Measurements from ENCODE around the gene PEX10. TPM values are rescaled to one million over a fixed set of nuclear protein-coding genes. Genes with fewer than 3 reads are reported as not detected.
"Not testable (repeated sequence)": the region's sequence is repeated elsewhere in the genome, so short reads cannot be mapped to it uniquely, and the experiment has no call there.

Gene PEX10
- total RNA-seq, 1 experiment from 2014 or later = 96.0 TPM

DNA sequence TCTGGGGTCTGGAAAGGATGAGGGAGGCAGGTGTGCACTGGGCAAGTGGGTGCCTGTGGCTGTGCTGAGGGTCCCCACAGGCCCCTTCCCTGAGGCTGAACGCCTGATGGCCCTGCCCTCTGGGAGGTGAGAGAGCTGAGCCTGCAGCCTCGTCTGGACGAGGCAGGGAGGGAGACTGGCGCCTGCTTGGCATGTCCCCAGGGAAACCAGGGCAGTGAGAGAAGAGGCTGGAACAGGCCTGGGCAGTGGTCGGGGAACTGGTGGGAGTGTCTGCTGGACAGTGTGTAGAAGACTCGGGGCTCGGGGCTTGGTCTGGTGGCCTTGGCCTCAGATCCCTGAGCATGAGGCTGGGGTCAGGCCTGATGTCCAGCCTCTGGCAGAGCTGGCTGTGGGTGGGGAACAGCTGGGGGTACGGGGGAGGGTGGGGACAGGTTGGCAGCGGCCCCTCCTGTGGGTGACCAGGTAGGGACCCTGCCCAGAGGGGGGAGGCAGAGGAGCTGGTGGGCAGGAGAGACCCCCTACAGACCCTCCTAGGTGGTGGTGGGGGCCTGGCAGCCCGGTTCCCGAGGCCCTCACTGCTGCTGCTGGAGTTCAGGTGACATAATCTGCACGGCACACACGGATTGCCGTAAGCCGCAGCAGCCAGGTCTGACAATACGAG, 32.9 kb upstream of the PEX10 start:
- no peak for DNase-seq (ENCODE audit: low spot score)
- in situ Hi-C loops (cut with HindIII; ENCODE audit: low sequenced_read_pairs) = no loop called here

DNA sequence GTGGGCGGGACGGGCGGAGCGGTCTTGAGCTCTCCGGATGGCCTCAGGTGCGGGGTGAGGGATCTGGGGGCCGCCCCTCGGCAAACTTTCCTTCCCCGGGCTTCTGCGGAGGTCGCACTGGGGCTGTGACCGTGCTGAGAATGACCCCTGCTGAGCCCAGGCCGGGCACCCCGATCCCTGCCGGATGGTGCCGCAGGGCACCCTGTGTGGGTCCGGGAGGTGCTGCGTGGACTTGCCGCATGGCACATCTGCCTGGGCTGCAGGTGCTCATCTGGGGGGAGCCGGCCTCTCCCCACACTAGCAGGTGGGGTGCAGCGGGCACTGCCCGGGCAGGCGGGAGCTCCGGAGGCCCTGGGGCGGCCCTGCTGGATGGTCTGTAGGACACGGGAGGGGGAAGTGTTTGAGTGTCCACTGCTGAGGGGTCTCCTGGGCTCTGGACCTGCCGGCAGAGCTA, 31.8 kb upstream of the PEX10 start:
- no peak for DNase-seq (ENCODE audit: low spot score)
- in situ Hi-C loops (cut with HindIII; ENCODE audit: low sequenced_read_pairs) = no loop called here

DNA sequence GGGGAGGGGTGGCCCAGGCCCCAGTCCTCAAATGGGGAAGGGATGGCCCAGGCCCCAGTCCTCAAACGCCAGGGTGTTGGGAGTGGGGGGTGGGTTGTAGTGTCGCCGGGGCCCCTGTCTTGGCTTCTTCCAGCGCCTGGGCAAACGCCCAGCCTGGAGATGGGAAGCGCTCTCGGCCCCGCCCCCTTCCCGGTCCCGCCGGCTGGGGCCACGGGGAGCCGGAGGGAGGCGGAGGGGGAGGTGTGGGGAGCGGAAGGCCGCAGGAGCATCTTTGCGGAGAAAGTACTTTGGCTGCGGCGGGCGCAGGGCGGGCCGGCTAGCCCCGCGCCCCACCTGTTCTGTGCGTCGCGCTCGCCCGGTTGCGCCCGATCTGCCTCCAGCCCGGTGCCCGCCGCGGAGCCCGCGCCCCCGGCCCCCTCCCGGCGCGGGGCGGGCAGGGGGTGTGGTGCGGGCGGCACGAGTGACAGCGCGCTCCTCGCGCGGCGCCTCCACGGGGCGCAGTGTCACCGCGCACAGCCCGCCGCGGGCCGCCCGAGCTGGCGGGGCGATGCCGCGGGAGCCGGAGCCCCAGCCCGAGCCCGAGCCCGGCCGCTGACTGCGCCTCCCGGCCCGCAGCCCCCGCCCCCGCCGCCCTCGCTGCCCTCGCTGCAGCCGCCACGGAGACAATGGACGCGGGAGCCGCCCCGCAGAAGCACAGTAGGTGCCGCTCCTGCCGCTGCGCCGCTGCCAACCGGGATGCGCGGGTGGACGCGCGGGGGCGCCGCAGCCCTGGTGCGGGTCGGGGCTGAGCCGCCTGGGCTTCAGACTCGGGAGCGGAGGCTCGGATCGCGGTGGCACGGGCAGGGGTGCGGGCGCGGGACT, 31.1 kb upstream of the PEX10 start:
- in situ Hi-C loops (cut with HindIII; ENCODE audit: low sequenced_read_pairs) = no loop called here
- no peak for DNase-seq (ENCODE audit: low spot score)

DNA sequence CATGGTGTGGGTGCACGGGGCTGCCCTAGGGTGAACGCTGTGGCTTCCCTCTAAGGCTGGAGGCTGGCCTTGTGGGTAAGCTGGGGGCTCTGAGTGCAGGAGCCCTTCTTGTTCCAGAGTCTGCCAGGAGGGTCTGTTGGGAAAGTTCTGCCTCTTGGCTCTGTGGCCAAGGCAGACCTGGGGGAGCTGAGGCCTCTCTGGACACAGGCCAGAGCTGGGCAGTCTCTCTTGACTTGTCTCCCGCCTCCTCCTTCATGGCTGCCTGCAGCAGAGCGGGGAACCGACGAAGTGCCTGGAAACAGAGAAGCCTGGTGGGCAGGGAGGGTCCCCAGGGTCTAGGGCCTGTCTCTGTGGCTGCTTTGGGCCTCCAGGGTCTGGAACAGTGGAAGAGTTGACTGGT, 30.3 kb upstream of the PEX10 start:
- in situ Hi-C loops (cut with HindIII; ENCODE audit: low sequenced_read_pairs) = no loop called here
- DNase-seq (ENCODE audit: low spot score) = no peak

DNA sequence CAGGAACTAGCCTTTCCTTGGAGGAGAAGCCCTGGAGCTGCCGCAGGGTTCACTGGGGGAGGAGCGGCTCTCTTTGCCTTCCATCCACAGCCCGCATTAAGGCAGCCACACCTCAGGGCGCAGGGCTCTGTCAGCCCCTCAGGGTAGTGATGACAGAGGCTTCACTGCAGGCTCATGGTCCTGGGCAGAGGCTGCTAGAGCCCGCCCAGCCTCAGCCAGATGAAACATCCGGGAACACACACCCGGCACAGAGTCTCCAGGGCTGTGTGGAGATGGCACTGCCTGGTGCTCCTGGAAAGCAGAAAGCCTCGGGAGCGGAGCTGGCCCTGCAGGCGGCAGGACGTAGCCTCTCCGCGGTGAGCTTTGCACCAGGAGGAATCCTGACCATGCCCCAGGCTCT, 29.4 kb upstream of the PEX10 start:
- in situ Hi-C loops (cut with HindIII; ENCODE audit: low sequenced_read_pairs) = no loop called here
- no peak for DNase-seq (ENCODE audit: low spot score)

DNA sequence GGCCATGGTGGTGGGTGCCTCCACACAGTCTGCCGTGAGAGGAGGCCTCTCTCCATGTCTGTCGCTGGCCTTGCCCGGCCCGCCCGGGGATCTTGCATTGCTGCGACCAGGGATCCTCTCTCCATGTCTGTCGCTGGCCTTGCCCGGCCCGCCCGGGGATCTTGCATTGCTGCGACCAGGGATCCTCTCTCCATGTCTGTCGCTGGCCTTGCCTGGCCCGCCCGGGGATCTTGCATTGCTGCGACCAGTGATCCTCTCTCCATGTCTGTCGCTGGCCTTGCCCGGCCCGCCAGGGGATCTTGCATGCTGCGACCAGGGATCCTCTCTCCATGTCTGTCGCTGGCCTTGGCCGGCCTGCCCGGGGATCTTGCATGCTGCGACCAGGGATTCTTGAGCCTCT, 28.0 kb upstream of the PEX10 start:
- in situ Hi-C loops (cut with HindIII; ENCODE audit: low sequenced_read_pairs); DNase-seq (ENCODE audit: low spot score): not testable (repeated sequence)

DNA sequence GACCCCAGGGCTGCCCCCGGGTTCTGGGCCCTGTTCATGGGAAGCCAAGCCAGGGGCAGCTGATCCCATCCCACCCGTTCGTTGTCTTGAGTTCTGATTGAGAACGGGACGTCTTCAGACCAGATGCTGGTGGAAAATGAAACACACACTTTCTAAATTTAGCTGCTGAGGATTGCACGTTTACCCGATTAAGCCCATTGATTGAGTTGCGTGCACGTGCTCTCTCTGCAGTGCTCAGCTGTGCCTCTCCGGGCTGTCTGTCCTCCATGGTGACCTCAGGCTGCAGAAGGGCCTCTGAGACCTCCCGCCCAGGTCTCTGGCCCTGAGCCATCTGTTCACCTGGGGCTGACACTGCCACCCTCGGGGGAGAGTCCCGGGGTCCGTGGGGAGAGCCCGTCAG, 27.0 kb upstream of the PEX10 start:
- in situ Hi-C loops (cut with HindIII; ENCODE audit: low sequenced_read_pairs) = no loop called here
- DNase-seq (ENCODE audit: low spot score) = no peak

DNA sequence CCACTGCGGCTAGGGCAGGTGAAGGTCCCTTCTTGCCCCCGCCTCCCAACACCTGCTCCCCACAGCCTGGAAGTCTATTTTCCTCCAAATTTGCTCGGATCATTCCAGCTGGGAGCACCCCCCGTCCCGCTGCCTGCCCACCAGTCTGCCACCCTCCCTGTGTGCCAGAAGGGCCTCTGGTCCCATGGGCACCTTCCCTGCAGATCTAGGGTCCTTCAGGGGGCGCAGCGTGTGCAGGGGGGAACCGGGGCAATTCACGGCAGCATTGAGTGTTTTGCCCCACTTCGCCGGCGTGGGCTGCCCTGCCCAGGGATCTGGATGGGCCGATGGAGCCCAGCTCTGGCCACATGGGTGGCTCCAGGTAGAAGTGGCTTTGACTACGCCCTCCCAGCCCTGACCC, 26.3 kb upstream of the PEX10 start:
- DNase-seq (ENCODE audit: low spot score) = no peak
- in situ Hi-C loops (cut with HindIII; ENCODE audit: low sequenced_read_pairs) = no loop called here

DNA sequence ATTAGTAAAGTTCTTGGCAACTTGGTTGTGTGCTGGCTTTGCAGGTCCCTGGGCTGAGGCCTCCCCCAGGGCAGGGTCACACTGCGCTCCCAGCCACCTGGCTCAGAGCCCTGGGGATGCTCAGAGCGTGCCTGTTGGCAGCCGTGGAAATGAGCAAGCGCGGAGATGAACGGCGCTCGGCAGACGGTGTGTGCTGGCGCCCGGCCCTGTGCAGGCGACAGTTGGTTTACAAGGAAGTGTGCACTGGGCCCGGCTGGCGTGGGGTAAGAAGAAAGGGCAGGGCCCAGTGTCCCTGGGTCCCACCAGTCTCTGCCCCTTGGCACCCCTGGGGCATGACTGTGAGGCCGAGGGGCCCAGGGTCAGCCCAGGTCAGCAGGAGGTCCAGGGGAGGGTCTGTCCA, 25.7 kb upstream of the PEX10 start:
- DNase-seq (ENCODE audit: low spot score) = peak; percentile 88
- in situ Hi-C loops (cut with HindIII; ENCODE audit: low sequenced_read_pairs) = no loop called here

DNA sequence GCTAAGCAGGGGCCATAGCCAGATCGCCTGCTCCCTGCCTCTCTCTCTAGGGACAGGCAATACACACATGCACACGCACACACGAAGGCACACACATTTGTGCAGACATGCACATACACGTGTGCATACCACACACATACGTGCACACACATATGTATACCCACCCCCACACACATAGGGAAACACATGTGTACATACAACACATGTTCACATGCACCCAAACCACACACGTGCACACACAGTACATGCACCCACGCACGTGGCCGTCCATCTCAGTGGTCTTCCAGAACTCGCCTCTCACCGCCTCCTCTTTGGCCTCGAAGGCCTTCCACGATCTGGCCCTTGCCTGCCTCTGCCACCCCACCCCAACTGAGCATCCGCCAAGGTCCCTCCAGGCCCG, 25.3 kb upstream of the PEX10 start:
- DNase-seq (ENCODE audit: low spot score) = no peak

DNA sequence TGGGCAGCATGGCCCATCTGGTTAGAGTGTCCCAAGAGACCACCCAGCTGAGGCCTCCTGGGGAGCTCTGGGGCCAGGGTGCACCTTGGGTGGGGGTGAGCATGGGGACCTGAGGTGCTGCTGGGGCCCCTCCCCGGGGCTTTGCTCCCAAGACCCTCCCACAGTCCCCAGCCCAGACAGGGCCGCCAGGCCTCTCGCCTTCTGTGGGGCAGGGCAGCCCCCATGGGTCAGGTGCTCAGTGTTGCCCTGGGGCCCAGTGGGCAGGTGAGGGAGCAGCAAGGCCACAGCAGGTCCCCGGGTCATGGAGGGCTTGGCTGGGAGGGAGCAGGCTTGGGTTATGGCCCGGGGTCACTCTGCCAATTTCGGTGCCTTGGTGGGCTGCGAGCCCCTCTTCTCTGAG, 24.5 kb upstream of the PEX10 start:
- in situ Hi-C loops (cut with HindIII; ENCODE audit: low sequenced_read_pairs) = no loop called here
- DNase-seq (ENCODE audit: low spot score) = no peak

More for the DNA sequence above, 25.3 kb upstream of the PEX10 start:
- in situ Hi-C loops (cut with HindIII; ENCODE audit: low sequenced_read_pairs) = no loop called here

DNA sequence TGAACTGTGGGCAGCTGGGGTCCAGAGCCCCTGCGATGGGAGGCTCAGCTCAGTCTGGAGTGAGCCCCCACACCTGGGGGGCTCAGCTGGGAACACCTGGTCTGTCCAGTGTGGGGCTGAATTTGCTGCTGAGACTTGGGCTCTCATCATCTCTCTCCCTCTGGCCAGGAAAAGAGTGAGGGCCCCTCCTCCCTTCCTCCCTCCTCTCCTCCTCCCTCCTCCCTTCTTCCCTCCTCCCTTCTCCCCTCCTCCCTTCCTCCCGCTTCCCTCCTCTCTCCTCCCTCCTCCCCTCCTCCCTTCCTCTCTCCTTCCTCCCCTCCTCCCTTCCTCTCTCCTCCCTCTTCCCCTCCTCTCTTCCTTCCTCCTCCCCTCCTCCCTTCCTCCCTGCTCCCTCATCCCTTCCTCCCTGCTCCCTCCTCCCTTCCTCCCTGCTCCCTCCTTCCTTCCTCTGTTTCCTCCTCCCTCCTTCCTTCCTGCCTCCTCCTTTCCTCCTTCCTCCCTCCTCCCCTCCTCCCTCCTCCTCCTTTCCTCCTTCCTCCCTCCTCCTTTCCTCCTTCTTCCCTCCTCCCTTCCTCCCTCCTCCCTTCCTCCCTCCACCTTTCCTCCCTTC, 23.5 kb upstream of the PEX10 start:
- in situ Hi-C loops (cut with HindIII; ENCODE audit: low sequenced_read_pairs) = no loop called here
- DNase-seq (ENCODE audit: low spot score) = no peak

DNA sequence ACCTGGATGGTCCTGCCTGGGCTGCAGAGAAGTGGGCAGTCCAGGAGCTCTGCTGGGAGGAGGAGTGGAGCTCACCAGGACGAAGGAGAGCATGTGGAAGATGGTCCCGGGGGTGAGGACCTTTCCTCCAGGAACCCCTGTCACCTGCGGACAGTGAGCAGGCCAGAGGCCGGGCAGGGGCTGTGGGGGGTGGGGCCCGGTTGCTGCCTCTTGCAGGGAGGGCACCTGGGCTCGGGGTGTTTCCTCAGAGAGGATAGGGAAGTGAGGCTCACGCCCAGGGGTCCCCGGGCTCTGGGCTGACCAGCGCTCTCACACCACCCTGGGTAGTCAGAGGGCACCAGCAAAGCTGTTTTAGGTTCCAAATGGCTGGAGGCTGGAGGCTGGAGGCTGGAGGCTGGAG, 22.7 kb upstream of the PEX10 start:
- DNase-seq (ENCODE audit: low spot score) = no peak
- in situ Hi-C loops (cut with HindIII; ENCODE audit: low sequenced_read_pairs) = no loop called here

DNA sequence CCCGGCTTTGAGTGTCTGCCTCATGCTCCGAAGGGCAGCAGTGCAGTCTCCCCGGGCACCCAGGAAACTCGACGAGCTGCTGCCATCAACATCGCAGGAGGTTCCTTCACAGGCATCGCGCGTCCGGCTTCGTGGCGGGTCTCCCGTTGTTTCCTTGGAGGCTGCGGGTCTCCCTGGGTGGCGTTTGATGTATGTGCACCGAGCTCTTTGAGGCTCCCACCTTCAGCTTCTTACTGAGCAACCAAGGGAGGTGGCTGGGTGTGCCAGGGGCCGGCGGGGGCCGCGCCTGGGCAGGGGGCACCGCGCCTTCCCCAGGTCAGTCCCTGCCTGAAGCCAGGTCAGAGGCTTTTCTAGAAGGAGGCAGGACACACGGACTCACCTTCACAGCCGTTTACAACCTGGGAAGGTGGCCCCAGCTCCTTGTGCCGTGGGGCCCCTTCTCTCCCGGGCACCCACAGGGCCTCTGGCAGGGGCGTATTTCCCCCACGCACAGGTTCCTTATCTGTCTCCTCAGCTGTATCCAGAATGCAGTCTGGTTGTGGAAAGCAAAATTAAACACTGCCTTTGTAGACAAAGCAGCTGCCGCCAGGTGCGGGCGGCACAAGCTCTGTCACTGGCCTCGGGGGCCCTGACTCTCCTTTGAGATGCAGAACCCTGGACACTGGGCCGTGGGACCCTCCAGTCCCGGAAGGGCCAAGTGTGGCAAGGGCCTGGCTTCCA, 21.7 kb upstream of the PEX10 start:
- no peak for DNase-seq (ENCODE audit: low spot score)
- in situ Hi-C loops (cut with HindIII; ENCODE audit: low sequenced_read_pairs) = no loop called here

DNA sequence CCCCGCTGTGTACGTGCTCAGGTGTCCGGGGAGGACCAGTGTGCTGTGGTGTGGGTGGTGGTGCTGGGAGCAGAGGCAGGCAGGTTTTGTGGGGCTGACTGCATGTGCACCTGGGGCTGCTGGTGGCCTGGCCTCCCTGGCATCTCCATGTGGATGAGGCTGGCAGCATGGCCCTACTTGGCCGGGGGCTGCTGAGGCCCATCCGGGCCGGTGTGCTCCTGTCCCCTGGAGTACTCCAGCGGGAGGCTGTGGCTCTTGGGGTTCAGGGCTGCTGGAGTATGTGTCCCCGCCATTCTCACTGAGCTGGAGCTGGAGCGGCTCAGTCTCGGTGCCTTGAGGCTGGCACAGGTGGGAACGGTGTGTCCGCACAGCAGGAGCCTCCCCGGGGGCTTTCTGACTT, 20.8 kb upstream of the PEX10 start:
- in situ Hi-C loops (cut with HindIII; ENCODE audit: low sequenced_read_pairs) = no loop called here
- DNase-seq (ENCODE audit: low spot score) = no peak

DNA sequence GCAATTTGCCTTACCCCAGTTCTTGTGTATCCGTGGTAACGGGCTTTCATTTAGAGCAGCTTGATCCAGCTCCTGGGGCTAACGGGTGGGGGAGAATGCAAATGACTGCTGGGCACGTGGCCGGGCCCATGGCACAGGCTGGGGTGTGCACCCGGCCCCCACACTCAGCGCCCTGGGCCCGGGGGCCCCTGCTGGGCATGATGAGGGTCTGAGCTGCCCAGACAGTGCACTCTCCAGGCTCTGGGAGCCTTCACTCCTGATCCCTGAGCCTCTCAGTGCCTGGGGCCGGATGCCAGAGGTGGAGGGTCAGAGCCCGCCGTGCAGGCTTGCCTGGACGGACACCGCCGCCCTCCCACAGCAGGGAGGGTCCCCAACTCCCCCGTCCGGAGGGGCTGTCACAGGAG, 20.1 kb upstream of the PEX10 start:
- in situ Hi-C loops (cut with HindIII; ENCODE audit: low sequenced_read_pairs) = no loop called here
- no peak for DNase-seq (ENCODE audit: low spot score)

DNA sequence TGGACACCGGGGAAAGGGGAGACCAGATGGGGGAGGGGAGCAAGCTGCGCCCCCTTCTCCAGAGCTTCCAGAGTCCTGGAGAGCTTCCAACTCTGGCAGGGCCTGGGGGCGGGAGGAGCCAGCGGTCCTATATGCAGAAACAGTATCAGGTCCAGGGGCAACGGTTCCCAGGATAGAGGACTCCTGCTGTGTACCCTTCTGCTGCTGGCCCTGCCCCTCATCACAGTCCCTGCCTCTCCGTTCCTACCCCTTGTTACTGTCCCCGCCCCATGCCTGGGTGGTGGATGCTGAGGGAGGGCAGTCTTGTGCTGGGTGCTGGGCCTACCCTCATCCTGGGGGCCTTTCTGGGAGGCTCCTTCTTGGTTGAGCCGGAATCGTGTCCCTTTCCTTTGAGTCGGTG, 19.2 kb upstream of the PEX10 start:
- in situ Hi-C loops (cut with HindIII; ENCODE audit: low sequenced_read_pairs) = no loop called here
- no peak for DNase-seq (ENCODE audit: low spot score)

DNA sequence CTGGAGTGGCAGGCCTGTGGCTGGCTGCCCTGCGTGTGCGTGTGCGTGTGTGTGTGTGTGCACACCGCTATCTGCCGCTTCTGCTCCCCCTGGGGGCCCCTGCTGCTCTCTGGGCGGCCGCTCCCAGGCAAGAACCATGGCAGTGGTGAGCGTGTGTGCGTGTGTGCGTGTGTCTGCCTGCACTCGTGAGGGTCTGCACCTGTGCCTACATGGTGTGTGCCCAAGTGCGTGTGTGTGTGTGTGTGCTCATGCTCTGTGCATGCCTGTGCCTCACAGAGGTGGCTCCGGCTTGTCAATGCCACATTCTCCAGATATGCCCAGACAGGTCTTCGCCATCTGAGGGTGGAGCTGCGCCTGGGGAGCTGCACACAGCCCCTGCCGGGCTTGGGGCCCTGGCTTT, 18.7 kb upstream of the PEX10 start:
- no peak for DNase-seq (ENCODE audit: low spot score)
- in situ Hi-C loops (cut with HindIII; ENCODE audit: low sequenced_read_pairs) = no loop called here

DNA sequence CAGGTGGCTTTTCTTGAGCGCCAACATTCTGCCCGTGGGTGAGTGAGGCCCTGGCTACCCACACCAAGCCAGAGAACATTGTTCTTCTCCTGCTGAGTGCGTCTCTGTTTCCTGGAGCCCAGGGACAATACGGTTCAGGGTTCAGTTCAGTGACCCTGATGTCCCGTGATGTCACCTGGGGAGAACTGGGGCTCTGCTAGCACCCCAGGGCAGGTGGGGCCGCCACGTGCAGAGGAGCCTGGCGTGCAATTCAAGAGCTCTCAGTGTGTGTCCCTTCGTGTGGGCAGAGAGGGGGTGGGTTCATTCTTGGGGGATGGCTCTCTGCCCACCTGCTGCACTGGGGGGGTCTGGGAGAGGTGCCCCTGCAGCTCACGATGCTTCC, 18.2 kb upstream of the PEX10 start:
- no peak for DNase-seq (ENCODE audit: low spot score)
- in situ Hi-C loops (cut with HindIII; ENCODE audit: low sequenced_read_pairs) = no loop called here
